Left ventricle myocardium inferior (tissue), 1 donor: ENCODE data around the gene SCRN2. TPM values are rescaled to one million over a fixed set of nuclear protein-coding genes. Genes with fewer than 3 reads are reported as not detected.

Experiments used
- DNase-seq: peaks from one replicate; pipeline ENCODE4 v3.0.0-alpha.2; 2020
- H3K27ac ChIP-seq: fragments of 200-600 bp; replicated peaks from 2 replicates; pipeline ENCODE4 v1.8.0; 2021
- H3K27me3 ChIP-seq: fragments of 200-600 bp; 2 replicates; pipeline ENCODE4 v1.8.0; 2021; ENCODE audit warnings: low read depth
- H3K36me3 ChIP-seq: fragments of 200-600 bp; 2 replicates; pipeline ENCODE4 v1.8.0; 2021
- H3K4me1 ChIP-seq: fragments of 200-600 bp; 2 replicates; pipeline ENCODE4 v1.8.0; 2021
- H3K4me3 ChIP-seq: fragments of 200-600 bp; 2 replicates; pipeline ENCODE4 v1.8.0; 2021; ENCODE audit warnings: mild to moderate bottlenecking, moderate library complexity
- H3K9me3 ChIP-seq: fragments of 200-600 bp; replicated peaks from 2 replicates; pipeline ENCODE4 v1.8.0; 2021
- intact Hi-C: fragments of 100-400 bp; cut with micrococcal nuclease; formaldehyde crosslinking; loops from one replicate; pipeline ENCODE4 v1.11.0; 2022
- total RNA-seq: library from RNA; stranded (reverse); fragmentation: NEBNext Ultra II Directional; extraction: Animal tissue kit (Norgen Biotek cat#: 25700); gene quantifications from one replicate; pipeline ENCODE4 v1.2.1, GENCODE V29; 2021
- TF ChIP-seq, protein P1 (sequence below): fragments of 200-600 bp; IDR thresholded peaks from 2 replicates; pipeline ENCODE4 v1.8.0; 2021; ENCODE audit warnings: antibody characterized with exemption, mild to moderate bottlenecking, borderline replicate concordance
- donor health status: DM: no; HTN: yes; CAD: no; lungs with severe emphysema.

Gene SCRN2
- total RNA-seq, 1 donor from 2014 or later: 27.1 TPM

DNA sequence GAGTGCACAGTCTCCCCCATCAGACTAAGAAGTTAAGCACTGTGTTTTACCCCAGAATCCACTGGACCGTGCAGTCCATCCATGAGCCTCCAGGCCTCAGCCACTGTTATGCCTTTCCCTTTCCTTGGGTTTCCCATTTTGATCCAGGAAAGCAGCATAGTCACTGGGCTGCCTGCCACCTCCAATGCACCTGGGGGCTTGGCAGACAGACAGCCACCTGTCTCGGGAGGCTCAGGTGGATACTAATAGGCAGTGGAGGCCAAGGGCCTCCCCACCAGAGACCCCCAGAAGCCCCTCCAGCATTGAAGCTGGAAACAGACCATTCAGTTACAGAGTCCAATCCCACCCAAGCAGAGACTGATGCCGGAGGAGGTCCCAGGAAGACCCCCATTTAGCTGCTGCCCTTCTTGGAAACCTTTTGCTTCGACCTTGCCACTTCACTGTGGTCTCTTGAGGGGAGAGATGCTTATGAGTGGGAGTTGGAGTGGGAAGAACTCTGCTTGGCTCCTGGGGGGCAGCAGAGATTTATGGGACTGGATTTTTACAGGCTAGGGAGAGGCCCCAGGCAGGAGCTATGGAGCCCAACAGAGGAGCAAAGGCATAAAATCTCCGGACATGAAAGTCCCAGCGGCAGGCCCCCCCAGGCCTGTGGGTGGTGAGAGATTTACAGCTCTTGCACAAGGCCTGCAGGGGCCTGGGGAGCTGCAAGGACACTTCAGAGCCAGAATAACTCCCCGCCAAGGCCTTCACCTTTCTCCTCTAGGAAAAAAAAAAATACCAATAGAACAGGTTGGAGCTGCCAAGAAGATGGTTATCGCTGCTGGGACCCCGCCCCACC is 42.7 kb upstream of the SCRN2 start:
- peaks cover 24% of the 10 kb centered on the region for H3K27me3 ChIP-seq
- TF ChIP-seq, protein P1, sequence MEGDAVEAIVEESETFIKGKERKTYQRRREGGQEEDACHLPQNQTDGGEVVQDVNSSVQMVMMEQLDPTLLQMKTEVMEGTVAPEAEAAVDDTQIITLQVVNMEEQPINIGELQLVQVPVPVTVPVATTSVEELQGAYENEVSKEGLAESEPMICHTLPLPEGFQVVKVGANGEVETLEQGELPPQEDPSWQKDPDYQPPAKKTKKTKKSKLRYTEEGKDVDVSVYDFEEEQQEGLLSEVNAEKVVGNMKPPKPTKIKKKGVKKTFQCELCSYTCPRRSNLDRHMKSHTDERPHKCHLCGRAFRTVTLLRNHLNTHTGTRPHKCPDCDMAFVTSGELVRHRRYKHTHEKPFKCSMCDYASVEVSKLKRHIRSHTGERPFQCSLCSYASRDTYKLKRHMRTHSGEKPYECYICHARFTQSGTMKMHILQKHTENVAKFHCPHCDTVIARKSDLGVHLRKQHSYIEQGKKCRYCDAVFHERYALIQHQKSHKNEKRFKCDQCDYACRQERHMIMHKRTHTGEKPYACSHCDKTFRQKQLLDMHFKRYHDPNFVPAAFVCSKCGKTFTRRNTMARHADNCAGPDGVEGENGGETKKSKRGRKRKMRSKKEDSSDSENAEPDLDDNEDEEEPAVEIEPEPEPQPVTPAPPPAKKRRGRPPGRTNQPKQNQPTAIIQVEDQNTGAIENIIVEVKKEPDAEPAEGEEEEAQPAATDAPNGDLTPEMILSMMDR: no peak
- intact Hi-C loops: loop anchor here (10.0 kb wide), 1 partner anchor 71 kb away; the partner anchor contains the start of gene PRR15L
- peak overlapping the region; percentile 1 for H3K27ac ChIP-seq
- peaks cover 18% of the 10 kb centered on the region for H3K4me1 ChIP-seq
- no peaks in the 10 kb centered on the region for H3K36me3 ChIP-seq
- no peak overlapping the region for H3K4me3 ChIP-seq
- no peak for DNase-seq
- H3K9me3 ChIP-seq: no peaks in the 10 kb centered on the region

DNA sequence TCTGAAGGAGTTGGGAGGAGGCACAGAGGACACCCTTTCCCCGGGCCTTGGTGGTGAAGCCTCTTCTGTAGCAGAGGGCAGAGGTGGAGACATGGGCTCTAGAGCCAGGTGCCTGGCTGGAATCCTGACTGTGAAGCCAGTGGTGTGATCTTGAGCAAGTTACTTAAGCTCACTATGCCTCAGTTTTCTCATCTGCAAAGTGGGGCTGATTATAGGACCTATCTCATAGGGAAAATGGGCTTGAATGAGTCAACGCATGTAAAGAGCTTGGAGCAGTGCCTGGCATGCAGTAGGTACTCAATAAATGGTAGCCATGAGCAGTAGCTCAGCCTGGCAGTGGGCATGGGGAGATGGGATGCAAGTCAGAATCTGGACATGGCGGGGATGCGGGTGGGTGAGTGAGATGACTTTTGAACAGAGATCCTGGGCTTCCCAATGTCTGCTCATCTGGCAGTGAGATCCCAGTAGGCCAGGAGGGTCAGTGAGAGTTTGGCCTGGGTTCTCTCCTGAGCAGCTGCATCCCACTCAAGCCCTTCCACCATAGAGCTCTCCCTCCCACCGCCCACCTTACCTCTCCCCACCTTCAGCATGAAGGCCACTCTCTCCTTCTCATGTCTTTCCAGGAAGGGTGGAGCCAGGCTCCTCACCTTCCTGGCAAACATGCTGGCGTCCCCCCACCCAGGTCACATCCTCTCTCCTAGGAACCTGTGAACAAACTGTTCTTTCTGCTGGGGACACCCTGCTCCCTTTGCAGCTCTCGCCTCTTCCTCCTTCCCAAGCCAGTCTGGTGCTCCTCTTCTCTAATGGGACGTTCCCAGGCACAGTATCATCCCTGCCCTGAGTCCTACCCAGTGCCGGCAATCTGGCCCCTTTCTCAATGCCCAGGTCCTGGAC is 41.9 kb upstream of the SCRN2 start:
- peaks cover 18% of the 10 kb centered on the region for H3K4me1 ChIP-seq
- H3K36me3 ChIP-seq: no peaks in the 10 kb centered on the region
- peaks cover 33% of the 10 kb centered on the region for H3K27me3 ChIP-seq
- intact Hi-C loops: loop anchor here (10.0 kb wide), 1 partner anchor 72 kb away; the partner anchor contains the start of gene PRR15L
- peak overlapping the region; percentile 40 for H3K27ac ChIP-seq
- H3K9me3 ChIP-seq: no peaks in the 10 kb centered on the region
- TF ChIP-seq, protein P1: no peak
- peak overlapping the region; percentile 36 for H3K4me3 ChIP-seq
- no peak for DNase-seq

DNA sequence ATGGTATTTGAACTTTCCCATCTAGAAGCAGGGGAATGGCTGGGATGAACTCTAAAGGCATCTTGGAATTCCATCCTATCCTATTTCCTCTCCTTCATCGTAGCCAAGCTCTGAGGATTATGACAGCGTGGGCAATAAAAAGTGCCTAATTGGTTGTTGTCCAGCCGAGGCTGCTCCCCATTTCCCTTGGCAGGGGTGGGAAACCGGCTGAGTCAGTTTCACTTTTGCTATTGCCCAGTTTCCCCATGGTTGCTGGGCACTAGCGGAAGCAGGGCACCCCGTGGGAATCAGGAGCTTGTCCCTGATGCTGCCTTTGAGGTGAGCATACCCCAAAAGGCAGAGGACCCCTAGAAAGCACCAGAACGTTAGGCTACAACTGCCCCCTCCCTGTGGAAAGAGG is 41.2 kb upstream of the SCRN2 start:
- no peak for DNase-seq
- peak overlapping the region; percentile 40 for H3K27ac ChIP-seq
- peak overlapping the region; percentile 36 for H3K4me3 ChIP-seq
- no peaks in the 10 kb centered on the region for H3K9me3 ChIP-seq
- H3K27me3 ChIP-seq: peaks cover 40% of the 10 kb centered on the region
- H3K4me1 ChIP-seq: peaks cover 18% of the 10 kb centered on the region
- intact Hi-C loops: loop anchor here (10.0 kb wide), 1 partner anchor 73 kb away; the partner anchor contains the start of gene PRR15L
- no peaks in the 10 kb centered on the region for H3K36me3 ChIP-seq
- TF ChIP-seq, protein P1: no peak

DNA sequence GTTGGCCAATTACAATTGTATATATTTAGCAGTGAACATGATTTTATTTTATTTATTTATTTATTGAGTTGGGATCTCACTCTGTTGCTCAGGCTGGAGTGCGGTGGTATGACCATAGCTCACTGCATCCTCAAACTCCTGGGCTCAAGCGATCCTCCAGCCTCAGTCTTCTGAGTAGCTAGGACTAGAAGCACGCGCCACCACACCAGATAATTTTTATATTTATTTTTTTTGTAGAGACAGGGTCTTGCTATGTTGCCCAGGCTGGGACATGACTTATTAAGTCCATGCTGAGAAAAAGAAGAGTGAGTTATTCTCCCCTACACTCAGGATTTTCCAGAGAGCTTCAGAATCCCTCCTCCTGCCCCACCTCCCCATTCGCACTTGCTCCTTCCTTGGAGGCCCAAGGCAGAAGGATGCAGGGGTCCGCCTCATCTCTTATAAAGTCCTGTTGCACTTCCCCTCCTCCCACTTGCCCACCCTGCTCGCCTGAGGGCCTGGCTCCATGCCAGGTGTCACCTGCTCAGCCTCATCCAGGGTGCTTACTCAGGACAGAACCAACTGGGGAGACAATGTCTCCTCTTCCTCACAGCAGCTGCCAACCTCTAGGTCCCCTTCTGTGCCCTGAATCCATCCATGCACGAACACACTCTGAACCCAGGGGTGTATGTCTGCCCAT is 38.8 kb upstream of the SCRN2 start:
- Histone ChIP-seq H3K27ac (no peak overlapping the region), H3K9me3 (no peaks in the 10 kb centered on the region), H3K27me3 (peaks cover 63% of the 10 kb centered on the region), H3K36me3 (no peaks in the 10 kb centered on the region), H3K4me3 (no peak overlapping the region), H3K4me1 (peaks cover 11% of the 10 kb centered on the region)
- intact Hi-C loops: loop anchor here (10.0 kb wide), 1 partner anchor 75 kb away; the partner anchor contains the start of gene PRR15L
- TF ChIP-seq, protein P1: no peak
- no peak for DNase-seq
